ENCODE measurements around the gene ELOB.

The ELOB gene

GRCh38 chr16:2809149-2809760, 32.2 kb upstream of the ELOB start:
- no peak for DNase-seq

- DNase-seq, result no peak
Measured at GRCh38 chr16:2808181-2808580, 31.1 kb upstream of the ELOB start.

- no peak for DNase-seq
Measured at GRCh38 chr16:2806286-2806685, 29.2 kb upstream of the ELOB start.

GRCh38 chr16:2804728-2805127, 27.6 kb upstream of the ELOB start:
- DNase-seq, result no peak

- no peak for DNase-seq
Measured at GRCh38 chr16:2803545-2804195, 26.6 kb upstream of the ELOB start.

- no peak for DNase-seq
Measured at GRCh38 chr16:2799859-2800226, 22.8 kb upstream of the ELOB start.

GRCh38 chr16:2799205-2799858, 22.3 kb upstream of the ELOB start:
- no peak for DNase-seq

- no peak for DNase-seq
Measured at GRCh38 chr16:2798723-2799204, 21.7 kb upstream of the ELOB start.

- DNase-seq, result no peak
Measured at GRCh38 chr16:2795395-2796143, 18.5 kb upstream of the ELOB start.

- DNase-seq, result no peak
Measured at GRCh38 chr16:2792940-2793339, 15.9 kb upstream of the ELOB start.

- DNase-seq, result no peak
Measured at GRCh38 chr16:2791174-2791573, 14.1 kb upstream of the ELOB start.

- DNase-seq, result no peak
Measured at GRCh38 chr16:2790631-2791030, 13.6 kb upstream of the ELOB start.

- no peak for DNase-seq
Measured at GRCh38 chr16:2787961-2788360, 10.9 kb upstream of the ELOB start.

- DNase-seq, result no peak
Measured at GRCh38 chr16:2787406-2787805, 10.3 kb upstream of the ELOB start, which contains the start of gene PRSS33. Gene PRSS33 (minus strand): TSS chr16:2787560. CDS start chr16:2786547, 1,013 bp downstream.

- DNase-seq, result no peak
Measured at GRCh38 chr16:2786826-2787151, 9.7 kb upstream of the ELOB start.

GRCh38 chr16:2786061-2786825, 9.2 kb upstream of the ELOB start:
- no peak for DNase-seq

GRCh38 chr16:2785101-2785991, 8.3 kb upstream of the ELOB start:
- no peak for DNase-seq

GRCh38 chr16:2784358-2785100, 7.4 kb upstream of the ELOB start:
- no peak for DNase-seq

- no peak for DNase-seq
Measured at GRCh38 chr16:2783581-2784357, 6.7 kb upstream of the ELOB start.
